H9 (cell line): Measurements from ENCODE around the gene CARD8. TPM values are rescaled to one million over a fixed set of nuclear protein-coding genes. Genes with fewer than 3 reads are reported as not detected.

ENCODE experiments used
- DNase-seq: peaks from one replicate; pipeline ENCODE4 v3.0.0-alpha.2; 2017
- H2AFZ ChIP-seq: one replicate; pipeline ENCODE4 v1.6.1; 2013; ENCODE audit warnings: mild to moderate bottlenecking, low read length, control low read depth, moderate library complexity
- H2AK5ac ChIP-seq: 2 replicates; pipeline ENCODE4 v1.6.1; 2013; ENCODE audit warnings: low read length, control low read depth, mixed read lengths; ENCODE audit not compliant: insufficient read length
- H2BK120ac ChIP-seq: one replicate; pipeline ENCODE4 v1.6.1; 2013; ENCODE audit warnings: low read depth, mild to moderate bottlenecking, low read length, control low read depth, inconsistent platforms; ENCODE audit not compliant: poor library complexity, severe bottlenecking
- H2BK12ac ChIP-seq: 2 replicates; pipeline ENCODE4 v1.6.1; 2013; ENCODE audit warnings: low read length, control low read depth, mixed read lengths, low read depth; ENCODE audit not compliant: insufficient read length
- H2BK15ac ChIP-seq: 2 replicates; pipeline ENCODE4 v1.6.1; 2013; ENCODE audit warnings: low read depth, low read length, control low read depth
- H2BK20ac ChIP-seq: one replicate; pipeline ENCODE4 v1.6.1; 2013; ENCODE audit warnings: low read depth, mild to moderate bottlenecking, low read length, control low read depth, inconsistent platforms; ENCODE audit not compliant: poor library complexity, severe bottlenecking
- H2BK5ac ChIP-seq: 2 replicates; pipeline ENCODE4 v1.6.1; 2013; ENCODE audit warnings: low read length, control low read depth, mixed read lengths; ENCODE audit not compliant: insufficient read length
- H3K14ac ChIP-seq: 2 replicates; pipeline ENCODE4 v1.6.1; 2013; ENCODE audit warnings: low read length, control low read depth; ENCODE audit not compliant: insufficient read depth
- H3K18ac ChIP-seq: 2 replicates; pipeline ENCODE4 v1.6.1; 2013; ENCODE audit warnings: low read depth, mild to moderate bottlenecking, mixed read lengths, low read length, control low read depth; ENCODE audit not compliant: insufficient read length
- H3K23ac ChIP-seq: 2 replicates; pipeline ENCODE4 v1.6.1; 2013; ENCODE audit warnings: low read length, control low read depth, mixed read lengths, low read depth; ENCODE audit not compliant: insufficient read length
- H3K23me2 ChIP-seq: 2 replicates; pipeline ENCODE4 v1.6.1; 2013; ENCODE audit warnings: low read depth, mild to moderate bottlenecking, mixed read lengths, low read length, control low read depth; ENCODE audit not compliant: insufficient read length, poor library complexity, severe bottlenecking
- H3K27ac ChIP-seq: 2 replicates; pipeline ENCODE4 v1.5.1; 2013; ENCODE audit warnings: low read length, control low read depth, mixed read lengths, low read depth; ENCODE audit not compliant: insufficient read length
- H3K27me3 ChIP-seq: 2 replicates; pipeline ENCODE4 v1.6.1; 2013; ENCODE audit warnings: low read length, control low read depth, inconsistent platforms; ENCODE audit not compliant: insufficient read depth
- H3K4ac ChIP-seq: 2 replicates; pipeline ENCODE4 v1.6.1; 2013; ENCODE audit warnings: low read depth, mild to moderate bottlenecking, control low read depth, inconsistent platforms, low read length, moderate library complexity
- H3K4me1 ChIP-seq: 2 replicates; pipeline ENCODE4 v1.6.1; 2013; ENCODE audit warnings: low read length, control low read depth, inconsistent platforms; ENCODE audit not compliant: insufficient read depth
- H3K4me2 ChIP-seq: 2 replicates; pipeline ENCODE4 v1.6.1; 2013; ENCODE audit warnings: low read length, control low read depth, mixed read lengths; ENCODE audit not compliant: insufficient read length, insufficient read depth
- H3K56ac ChIP-seq: 2 replicates; pipeline ENCODE4 v1.6.1; 2013; ENCODE audit warnings: low read depth, mild to moderate bottlenecking, mixed read lengths, low read length, control low read depth; ENCODE audit not compliant: insufficient read length
- H3K79me1 ChIP-seq: 2 replicates; pipeline ENCODE4 v1.6.1; 2013; ENCODE audit warnings: low read depth, mild to moderate bottlenecking, moderate library complexity, low read length, control low read depth, inconsistent platforms; ENCODE audit not compliant: insufficient read depth, poor library complexity, severe bottlenecking
- H3K79me2 ChIP-seq: 2 replicates; pipeline ENCODE4 v1.6.1; 2013; ENCODE audit warnings: low read length, control low read depth, inconsistent platforms; ENCODE audit not compliant: insufficient read depth
- H3K9ac ChIP-seq: 2 replicates; pipeline ENCODE4 v1.6.1; 2013; ENCODE audit warnings: low read length, control low read depth, mixed read lengths; ENCODE audit not compliant: insufficient read length; ENCODE audit errors: extremely low read depth
- H3K9me3 ChIP-seq: one replicate; pipeline ENCODE4 v1.6.1; 2013; ENCODE audit warnings: low read depth, low read length, inconsistent platforms; ENCODE audit not compliant: control insufficient read depth
- H3T11ph ChIP-seq: one replicate; pipeline ENCODE4 v1.6.1; 2013; ENCODE audit warnings: mild to moderate bottlenecking, low read length, control low read depth, inconsistent platforms
- H4K20me1 ChIP-seq: one replicate; pipeline ENCODE4 v1.6.1; 2013; ENCODE audit not compliant: control insufficient read depth, insufficient read length, insufficient read depth
- H4K5ac ChIP-seq: 2 replicates; pipeline ENCODE4 v1.6.1; 2013; ENCODE audit warnings: low read depth, mild to moderate bottlenecking, mixed read lengths, low read length, control low read depth; ENCODE audit not compliant: insufficient read length
- H4K8ac ChIP-seq: replicated peaks from 2 replicates; pipeline ENCODE4 v1.6.1; 2013; ENCODE audit warnings: low read length, control low read depth, mixed read lengths, low read depth; ENCODE audit not compliant: insufficient read length
- H4K91ac ChIP-seq: 2 replicates; pipeline ENCODE4 v1.6.1; 2013; ENCODE audit warnings: low read depth, mild to moderate bottlenecking, moderate library complexity, mixed read lengths, low read length, control low read depth; ENCODE audit not compliant: insufficient read length
- H3K27ac Mint-ChIP-seq, 3 experiments: 2 replicates in 2 of 3; 3 replicates in 1 of 3; pipeline ENCODE4 v1.8.0; 2020 to 2021; ENCODE audit warnings: mixed read lengths in 3 of 3, mild to moderate bottlenecking in 1 of 3, moderate library complexity in 1 of 3
- H3K27me3 Mint-ChIP-seq: 2 replicates; pipeline ENCODE4 v1.8.0; 2021; ENCODE audit warnings: low read depth, mild to moderate bottlenecking, moderate library complexity, mixed read lengths
- H3K36me3 Mint-ChIP-seq, 3 experiments: 2 replicates in 2 of 3; 3 replicates in 1 of 3; pipeline ENCODE4 v1.8.0; 2020 to 2021; ENCODE audit warnings: low read depth in 3 of 3, mixed read lengths in 3 of 3; ENCODE audit not compliant: insufficient read depth in 1 of 3
- H3K4me1 Mint-ChIP-seq, 2 experiments: 2 replicates each; pipeline ENCODE4 v1.8.0; 2020; ENCODE audit warnings: mixed read lengths in 2 of 2
- H3K4me3 Mint-ChIP-seq, 2 experiments: 2 replicates in 1 of 2; 3 replicates in 1 of 2; pipeline ENCODE4 v1.8.0; 2020 to 2021; ENCODE audit warnings: mild to moderate bottlenecking in 2 of 2, mixed read lengths in 2 of 2, moderate library complexity in 1 of 2
- H3K9me3 Mint-ChIP-seq, 2 experiments: 2 replicates in 1 of 2; 3 replicates in 1 of 2; pipeline ENCODE4 v1.8.0; 2020; ENCODE audit warnings: mild to moderate bottlenecking in 2 of 2, mixed read lengths in 2 of 2, moderate library complexity in 1 of 2
- WGBS: extraction: QIAGEN DNeasy Blood & Tissue Kit; methylation state at CpG from one replicate; pipeline ENCODE4 v1.1.7; 2013; ENCODE audit warnings: missing lambda C conversion rate, low lambda C conversion rate, mixed read lengths; ENCODE audit not compliant: insufficient read length; ENCODE audit errors: extremely low coverage; 5-methylcytosine and 5-hydroxymethylcytosine counted together
- total RNA-seq: library from RNA; stranded (reverse); gene quantifications from 2 replicates; pipeline ENCODE4 v1.2.1, GENCODE V29; 2021
- TF ChIP-seq, protein P1 (sequence below): fragments of 200-600 bp; sonication (generic); conservative IDR thresholded peaks from 3 replicates; pipeline ENCODE4 v1.8.0; 2021; ENCODE audit warnings: antibody characterized with exemption, mild to moderate bottlenecking

The CARD8 gene
- total RNA-seq, 1 experiment from 2014 or later = 21.0 TPM

- Histone ChIP-seq H2BK15ac (no peak overlapping the region), H2AFZ (no peak overlapping the region), H3K56ac (no peak overlapping the region), H3K27me3 (no peaks in the 10 kb centered on the region), H3K79me2 (no peaks in the 10 kb centered on the region), H3K4me2 (no peak overlapping the region), H4K91ac (no peak overlapping the region), H2BK12ac (no peak overlapping the region), H3K9me3 (no peaks in the 10 kb centered on the region), H3K14ac (no peak overlapping the region), H4K5ac (no peak overlapping the region), H2BK120ac (no peak overlapping the region), H4K8ac (no peak overlapping the region), H3K79me1 (no peaks in the 10 kb centered on the region), H3K4me1 (no peaks in the 10 kb centered on the region), H4K20me1 (no peaks in the 10 kb centered on the region), H2BK20ac (no peak overlapping the region), H3K4ac (no peak overlapping the region), H3T11ph (no peak overlapping the region), H2BK5ac (no peak overlapping the region), H3K23ac (no peak overlapping the region), H3K9ac (no peak overlapping the region), H2AK5ac (no peak overlapping the region), H3K23me2 (no peaks in the 10 kb centered on the region), H3K18ac (no peak overlapping the region), H3K27ac (no peak overlapping the region)
- Mint-ChIP-seq H3K9me3 (no peaks in the 10 kb centered on the region), H3K4me1 (no peaks in the 10 kb centered on the region), H3K27me3 (no peaks in the 10 kb centered on the region), H3K27ac (no peak overlapping the region), H3K4me3 (no peak overlapping the region), H3K36me3 (peaks cover 39 to 78% (median 69%) of the 10 kb centered on the region in 3 experiments)
- WGBS = no CpG with 5 or more reads among the region's 12 CpGs
- TF ChIP-seq, protein P1, sequence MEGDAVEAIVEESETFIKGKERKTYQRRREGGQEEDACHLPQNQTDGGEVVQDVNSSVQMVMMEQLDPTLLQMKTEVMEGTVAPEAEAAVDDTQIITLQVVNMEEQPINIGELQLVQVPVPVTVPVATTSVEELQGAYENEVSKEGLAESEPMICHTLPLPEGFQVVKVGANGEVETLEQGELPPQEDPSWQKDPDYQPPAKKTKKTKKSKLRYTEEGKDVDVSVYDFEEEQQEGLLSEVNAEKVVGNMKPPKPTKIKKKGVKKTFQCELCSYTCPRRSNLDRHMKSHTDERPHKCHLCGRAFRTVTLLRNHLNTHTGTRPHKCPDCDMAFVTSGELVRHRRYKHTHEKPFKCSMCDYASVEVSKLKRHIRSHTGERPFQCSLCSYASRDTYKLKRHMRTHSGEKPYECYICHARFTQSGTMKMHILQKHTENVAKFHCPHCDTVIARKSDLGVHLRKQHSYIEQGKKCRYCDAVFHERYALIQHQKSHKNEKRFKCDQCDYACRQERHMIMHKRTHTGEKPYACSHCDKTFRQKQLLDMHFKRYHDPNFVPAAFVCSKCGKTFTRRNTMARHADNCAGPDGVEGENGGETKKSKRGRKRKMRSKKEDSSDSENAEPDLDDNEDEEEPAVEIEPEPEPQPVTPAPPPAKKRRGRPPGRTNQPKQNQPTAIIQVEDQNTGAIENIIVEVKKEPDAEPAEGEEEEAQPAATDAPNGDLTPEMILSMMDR = no peak
- no peak for DNase-seq
These were observed 97.4 kb downstream of the CARD8 start for GRCh38 chr19:48158210-48158790.

Other genes with a start within 250 kb of the CARD8 start
- gene CABP5, start 211.8 kb downstream of the CARD8 start, total RNA-seq = not detected in 2 replicates
- 6.5 and 7.0 TPM in 2 replicates for gene PLA2G4C, start 145.1 kb downstream of the CARD8 start, total RNA-seq
- 115 TPM in 2 replicates for gene LIG1, start 85.6 kb downstream of the CARD8 start, total RNA-seq
- gene ZSWIM9, start 85.2 kb downstream of the CARD8 start, total RNA-seq = 6.4 and 8.9 TPM in 2 replicates
- gene ZNF114, start 14.2 kb upstream of the CARD8 start, total RNA-seq = 20.2 and 20.3 TPM in 2 replicates
- gene EMP3, start 69.6 kb upstream of the CARD8 start, total RNA-seq = 9.6 and 13.2 TPM in 2 replicates
- 15.2 and 16.0 TPM in 2 replicates for gene TMEM143, start 108.0 kb upstream of the CARD8 start, total RNA-seq
- 0.31 TPM in 1 of 2 replicates, not detected in the other for gene SYNGR4, start 108.5 kb upstream of the CARD8 start, total RNA-seq
- gene KDELR1, start 135.6 kb upstream of the CARD8 start, total RNA-seq = 195 and 198 TPM in 2 replicates
- gene GRIN2D, start 137.8 kb upstream of the CARD8 start, total RNA-seq = 5.9 and 6.2 TPM in 2 replicates
- 92.0 and 94.6 TPM in 2 replicates for gene GRWD1, start 190.1 kb upstream of the CARD8 start, total RNA-seq
- gene KCNJ14, start 199.7 kb upstream of the CARD8 start, total RNA-seq = 1.1 and 1.2 TPM in 2 replicates
- gene CYTH2, start 213.5 kb upstream of the CARD8 start, total RNA-seq = 97.1 and 103 TPM in 2 replicates